HL-60 (cell line): ENCODE data around the gene TUBB2A.
"Not testable (repeated sequence)": the region's sequence is repeated elsewhere in the genome, so short reads cannot be mapped to it uniquely, and the experiment has no call there.

Experiments used
- DNase-seq, 2 experiments: peaks; one replicate each; pipeline ENCODE4 v3.0.0-alpha.2; 2010 to 2020; ENCODE audit warnings: low read depth in 1 of 2, low spot score in 1 of 2
- H3K27ac ChIP-seq: fragments of 250-450 bp; sonication (Bioruptor Pico); replicated peaks from 2 replicates; pipeline ENCODE4 v1.5.1; 2020; ENCODE audit warnings: mild to moderate bottlenecking, moderate library complexity
- H3K27me3 ChIP-seq: fragments of 250-450 bp; sonication (Bioruptor Pico); 2 replicates; pipeline ENCODE4 v1.5.1; 2021; ENCODE audit warnings: mild to moderate bottlenecking, moderate library complexity; ENCODE audit not compliant: insufficient read depth, poor library complexity, severe bottlenecking
- H3K4me3 ChIP-seq: replicated peaks from 2 replicates; pipeline ENCODE4 v1.5.1; 2011; ENCODE audit warnings: mild to moderate bottlenecking, control low read depth, low read length; ENCODE audit not compliant: insufficient read depth
- CTCF ChIP-seq: IDR thresholded peaks from one replicate; pipeline ENCODE4 v1.5.1; 2011; ENCODE audit warnings: low read length, control low read depth, inconsistent platforms; ENCODE audit not compliant: insufficient read depth
- GABPA ChIP-seq: IDR thresholded peaks from 2 replicates; pipeline ENCODE4 v1.6.1; 2012; ENCODE audit warnings: low read depth
- POLR2AphosphoS5 ChIP-seq: IDR thresholded peaks from 2 replicates; pipeline ENCODE4 v1.6.1; 2012; ENCODE audit warnings: low read depth
- SPI1 ChIP-seq: IDR thresholded peaks from 2 replicates; pipeline ENCODE4 v1.6.1; 2012; ENCODE audit warnings: low read depth, mild to moderate bottlenecking, borderline replicate concordance
- TF ChIP-seq, protein P1 (sequence below): IDR thresholded peaks from 2 replicates; pipeline ENCODE4 v1.6.1; 2012; ENCODE audit warnings: low read depth; ENCODE audit not compliant: insufficient replicate concordance

The TUBB2A gene

GRCh38 chr6:3162067-3162497 is 4.7 kb upstream of the TUBB2A start:
- no peak for DNase-seq
- H3K4me3 ChIP-seq, result no peak overlapping the region
- no peak overlapping the region for H3K27ac ChIP-seq

GRCh38 chr6:3159805-3160781 is 2.7 kb upstream of the TUBB2A start:
- H3K27me3 ChIP-seq, result peaks cover 55% of the 10 kb centered on the region
- no peak overlapping the region for H3K4me3 ChIP-seq
- TF ChIP-seq SPI1 (no peak), POLR2AphosphoS5 (no peak), CTCF (no peak), GABPA (no peak)
- TF ChIP-seq, protein P1, sequence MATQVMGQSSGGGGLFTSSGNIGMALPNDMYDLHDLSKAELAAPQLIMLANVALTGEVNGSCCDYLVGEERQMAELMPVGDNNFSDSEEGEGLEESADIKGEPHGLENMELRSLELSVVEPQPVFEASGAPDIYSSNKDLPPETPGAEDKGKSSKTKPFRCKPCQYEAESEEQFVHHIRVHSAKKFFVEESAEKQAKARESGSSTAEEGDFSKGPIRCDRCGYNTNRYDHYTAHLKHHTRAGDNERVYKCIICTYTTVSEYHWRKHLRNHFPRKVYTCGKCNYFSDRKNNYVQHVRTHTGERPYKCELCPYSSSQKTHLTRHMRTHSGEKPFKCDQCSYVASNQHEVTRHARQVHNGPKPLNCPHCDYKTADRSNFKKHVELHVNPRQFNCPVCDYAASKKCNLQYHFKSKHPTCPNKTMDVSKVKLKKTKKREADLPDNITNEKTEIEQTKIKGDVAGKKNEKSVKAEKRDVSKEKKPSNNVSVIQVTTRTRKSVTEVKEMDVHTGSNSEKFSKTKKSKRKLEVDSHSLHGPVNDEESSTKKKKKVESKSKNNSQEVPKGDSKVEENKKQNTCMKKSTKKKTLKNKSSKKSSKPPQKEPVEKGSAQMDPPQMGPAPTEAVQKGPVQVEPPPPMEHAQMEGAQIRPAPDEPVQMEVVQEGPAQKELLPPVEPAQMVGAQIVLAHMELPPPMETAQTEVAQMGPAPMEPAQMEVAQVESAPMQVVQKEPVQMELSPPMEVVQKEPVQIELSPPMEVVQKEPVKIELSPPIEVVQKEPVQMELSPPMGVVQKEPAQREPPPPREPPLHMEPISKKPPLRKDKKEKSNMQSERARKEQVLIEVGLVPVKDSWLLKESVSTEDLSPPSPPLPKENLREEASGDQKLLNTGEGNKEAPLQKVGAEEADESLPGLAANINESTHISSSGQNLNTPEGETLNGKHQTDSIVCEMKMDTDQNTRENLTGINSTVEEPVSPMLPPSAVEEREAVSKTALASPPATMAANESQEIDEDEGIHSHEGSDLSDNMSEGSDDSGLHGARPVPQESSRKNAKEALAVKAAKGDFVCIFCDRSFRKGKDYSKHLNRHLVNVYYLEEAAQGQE, result no peak
- DNase-seq, result no peak
- H3K27ac ChIP-seq, result no peak overlapping the region

More at GRCh38 chr6:3162067-3162497, 4.7 kb upstream of the TUBB2A start:
- H3K27me3 ChIP-seq, result peaks cover 48% of the 10 kb centered on the region
- no peak for TF ChIP-seq POLR2AphosphoS5
- no peak for TF ChIP-seq SPI1
- TF ChIP-seq GABPA, result no peak
- TF ChIP-seq, protein P1, result no peak
- TF ChIP-seq CTCF, result no peak

GRCh38 chr6:3156184-3157130 is 887 bp downstream of the TUBB2A start:
- Histone ChIP-seq H3K4me3 (peak overlapping the region; percentile 54), H3K27me3 (peaks cover 47% of the 10 kb centered on the region)
- TF ChIP-seq, protein P1, result peak; percentile 57
- not testable (repeated sequence) for DNase-seq, H3K27ac ChIP-seq

DNA sequence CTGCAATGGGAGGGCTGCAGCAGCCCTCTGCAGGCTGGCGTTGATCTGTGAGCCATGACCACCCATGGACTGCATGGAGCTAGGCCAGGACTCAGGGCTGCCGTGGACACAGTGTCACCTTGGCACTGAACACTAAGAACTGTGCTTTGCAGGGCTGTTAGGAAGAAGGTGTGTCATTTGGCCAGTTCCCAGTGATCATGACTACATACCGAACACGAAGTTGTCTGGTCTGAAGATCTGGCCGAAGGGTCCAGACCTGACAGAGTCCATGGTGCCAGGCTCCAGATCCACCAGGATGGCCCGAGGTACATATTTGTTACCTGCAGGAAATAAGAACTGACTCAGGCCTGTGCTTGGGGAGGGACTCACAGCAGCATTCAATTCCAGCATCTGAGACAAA is 1.9 kb downstream of the TUBB2A start:
- H3K27ac ChIP-seq, DNase-seq, H3K4me3 ChIP-seq: not testable (repeated sequence)
- peaks cover 38% of the 10 kb centered on the region for H3K27me3 ChIP-seq
